Measurements from ENCODE around the gene SHC2. TPM values are rescaled to one million over a fixed set of nuclear protein-coding genes. Genes with fewer than 3 reads are reported as not detected.

The SHC2 gene
- total and polyA plus RNA-seq, 7 donors: 2.2 to 9.7 (median 4.5) TPM

DNA sequence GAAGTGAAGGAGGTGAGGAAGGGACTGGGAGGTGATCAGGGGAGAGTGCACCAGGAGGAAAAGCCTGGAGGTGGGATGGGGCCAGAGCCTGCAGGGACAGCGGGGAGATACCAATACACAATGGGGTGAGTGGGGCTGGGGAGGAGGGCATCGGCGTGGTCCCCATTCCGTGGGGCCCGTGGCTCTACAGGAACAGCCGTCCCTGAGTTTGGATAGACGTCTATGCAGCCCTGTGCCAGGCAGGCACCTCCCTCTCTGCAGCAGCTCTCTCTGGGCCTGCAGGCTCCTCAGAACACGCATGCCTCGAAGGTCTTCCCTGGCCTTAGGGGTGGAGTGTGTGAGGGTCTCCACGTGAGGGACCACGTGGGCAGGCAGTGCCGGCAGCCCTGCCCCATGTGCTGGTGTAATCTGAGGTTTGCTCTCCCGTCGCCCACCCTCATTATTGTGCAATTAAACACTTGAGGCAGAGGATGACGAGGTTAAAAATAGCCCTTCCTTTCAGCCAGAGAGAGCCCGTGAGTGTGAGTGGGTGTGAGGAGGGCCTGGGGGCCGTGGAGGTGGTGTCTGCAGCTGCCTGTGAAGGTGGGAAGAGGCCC is 68.4 kb downstream of the SHC2 start:
- 45 to 56% (median 52%) methylated on average over 17 of the region's 17 CpGs for WGBS, 3 donors
- Histone ChIP-seq H3K4me1 (no peaks in the 10 kb centered on the region), H3K36me3 (ENCODE audit: insufficient read depth in 1 of 2, low read depth in 1 of 2) (no peaks in the 10 kb centered on the region), H3K27ac (no peak overlapping the region), H3K4me3 (no peak overlapping the region), H3K27me3 (ENCODE audit: insufficient read depth in 3 of 3, low read length in 2 of 3) (peaks cover 0 to 10% (median 2%) of the 10 kb centered on the region in 3 donors), H3K9me3 (no peaks in the 10 kb centered on the region)
- ATAC-seq (no peak), DNase-seq (no peak)
- intact Hi-C loops (cut with DNase I): no loop called here
- TF ChIP-seq, protein P1, sequence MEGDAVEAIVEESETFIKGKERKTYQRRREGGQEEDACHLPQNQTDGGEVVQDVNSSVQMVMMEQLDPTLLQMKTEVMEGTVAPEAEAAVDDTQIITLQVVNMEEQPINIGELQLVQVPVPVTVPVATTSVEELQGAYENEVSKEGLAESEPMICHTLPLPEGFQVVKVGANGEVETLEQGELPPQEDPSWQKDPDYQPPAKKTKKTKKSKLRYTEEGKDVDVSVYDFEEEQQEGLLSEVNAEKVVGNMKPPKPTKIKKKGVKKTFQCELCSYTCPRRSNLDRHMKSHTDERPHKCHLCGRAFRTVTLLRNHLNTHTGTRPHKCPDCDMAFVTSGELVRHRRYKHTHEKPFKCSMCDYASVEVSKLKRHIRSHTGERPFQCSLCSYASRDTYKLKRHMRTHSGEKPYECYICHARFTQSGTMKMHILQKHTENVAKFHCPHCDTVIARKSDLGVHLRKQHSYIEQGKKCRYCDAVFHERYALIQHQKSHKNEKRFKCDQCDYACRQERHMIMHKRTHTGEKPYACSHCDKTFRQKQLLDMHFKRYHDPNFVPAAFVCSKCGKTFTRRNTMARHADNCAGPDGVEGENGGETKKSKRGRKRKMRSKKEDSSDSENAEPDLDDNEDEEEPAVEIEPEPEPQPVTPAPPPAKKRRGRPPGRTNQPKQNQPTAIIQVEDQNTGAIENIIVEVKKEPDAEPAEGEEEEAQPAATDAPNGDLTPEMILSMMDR (IDR thresholded peaks at IDR 0.05): no peak

- intact Hi-C loops (cut with DNase I): no loop called here
- no peak overlapping the region for H3K27ac ChIP-seq
- TF ChIP-seq, protein P1 (IDR thresholded peaks at IDR 0.05): no peak
- no peak overlapping the region for H3K4me3 ChIP-seq
- no peaks in the 10 kb centered on the region for H3K9me3 ChIP-seq
- H3K27me3 ChIP-seq (ENCODE audit: insufficient read depth in 3 of 3, low read length in 2 of 3): peaks cover 0 to 10% (median 2%) of the 10 kb centered on the region in 3 donors
- H3K4me1 ChIP-seq: no peaks in the 10 kb centered on the region
- DNase-seq (no peak), ATAC-seq (no peak)
- H3K36me3 ChIP-seq (ENCODE audit: insufficient read depth in 1 of 2, low read depth in 1 of 2): no peaks in the 10 kb centered on the region
- 60 to 76% (median 64%) methylated on average over 30 of the region's 30 CpGs for WGBS, 3 donors
Measured at GRCh38 chr19:391726-392374, 69.0 kb downstream of the SHC2 start.

GRCh38 chr19:391207-391557 is 69.7 kb downstream of the SHC2 start:
- H3K4me3 ChIP-seq: no peak overlapping the region
- H3K9me3 ChIP-seq: no peaks in the 10 kb centered on the region
- intact Hi-C loops (cut with DNase I): no loop called here
- ATAC-seq: no peak
- H3K4me1 ChIP-seq: no peaks in the 10 kb centered on the region
- no peaks in the 10 kb centered on the region for H3K36me3 ChIP-seq (ENCODE audit: insufficient read depth in 1 of 2, low read depth in 1 of 2)
- peaks cover 0 to 11% (median 2%) of the 10 kb centered on the region in 3 donors for H3K27me3 ChIP-seq (ENCODE audit: insufficient read depth in 3 of 3, low read length in 2 of 3)
- no peak overlapping the region for H3K27ac ChIP-seq
- 79 to 88% (median 86%) methylated on average over 2 of the region's 2 CpGs for WGBS, 3 donors
- TF ChIP-seq, protein P1 (IDR thresholded peaks at IDR 0.05): no peak
- no peak for DNase-seq

GRCh38 chr19:390386-391206 is 70.2 kb downstream of the SHC2 start:
- 68 to 75% (median 73%) methylated on average over 23 to 30 of the region's 30 CpGs for WGBS, 3 donors
- peaks cover 0 to 17% (median 2%) of the 10 kb centered on the region in 3 donors for H3K27me3 ChIP-seq (ENCODE audit: insufficient read depth in 3 of 3, low read length in 2 of 3)
- TF ChIP-seq, protein P1 (IDR thresholded peaks at IDR 0.05): no peak
- ATAC-seq: no peak
- H3K27ac ChIP-seq: no peak overlapping the region
- intact Hi-C loops (cut with DNase I): no loop called here
- no peaks in the 10 kb centered on the region for H3K9me3 ChIP-seq
- no peak overlapping the region for H3K4me3 ChIP-seq
- no peaks in the 10 kb centered on the region for H3K4me1 ChIP-seq
- H3K36me3 ChIP-seq (ENCODE audit: insufficient read depth in 1 of 2, low read depth in 1 of 2): no peaks in the 10 kb centered on the region
- no peak for DNase-seq

Measured in psoas muscle (tissue), 8 donors.